HEK293 (cell line): ENCODE data around the gene SRI.

ENCODE experiments used
- CTCF ChIA-PET: fragments of 350-600 bp; formaldehyde crosslinking; extraction: SDS; loops from one replicate; lab custom pipeline; 2021; ENCODE audit warnings: antibody characterized with exemption; lab: Yijun Ruan, JAX
- POLR2A ChIA-PET: fragments of 300-600 bp; formaldehyde crosslinking; extraction: SDS; loops from one replicate; lab custom pipeline; 2020; ENCODE audit warnings: antibody characterized with exemption, inconsistent platforms; lab: Yijun Ruan, JAX
- H3K27ac ChIP-seq: fragments of 200-500 bp; sonication (Bioruptor generic); 2 replicates; pipeline ENCODE4 v1.5.1; 2014; ENCODE audit warnings: low read depth, low read length, control low read depth, inconsistent platforms; ENCODE audit errors: extremely low read depth
- H3K36me3 ChIP-seq, 2 experiments: fragments of 200-500 bp in 1 of 2; sonication (Bioruptor generic) in 1 of 2; 1 replicate in 1 of 2; 2 replicates in 1 of 2; pipeline ENCODE4 v1.5.1; 2014 to 2017; ENCODE audit warnings: inconsistent platforms in 2 of 2, low read length in 2 of 2; ENCODE audit not compliant: control insufficient read depth in 2 of 2, insufficient read depth in 1 of 2
- H3K4me1 ChIP-seq: fragments of 200-500 bp; sonication (Bioruptor generic); 2 replicates; pipeline ENCODE4 v1.5.1; 2014; ENCODE audit warnings: mild to moderate bottlenecking, low read length, inconsistent platforms; ENCODE audit not compliant: control insufficient read depth, insufficient read depth
- H3K4me3 ChIP-seq: 2 replicates; pipeline ENCODE4 v1.5.1; 2011; ENCODE audit warnings: low read depth, mild to moderate bottlenecking, control low read depth, low read length, moderate library complexity
- H3K9me3 ChIP-seq: fragments of 200-500 bp; sonication (Bioruptor generic); 2 replicates; pipeline ENCODE4 v1.5.1; 2014; ENCODE audit warnings: low read depth, low read length, inconsistent platforms; ENCODE audit not compliant: control insufficient read depth, insufficient read depth
- HIC1 ChIP-seq: fragments of 450-650 bp; formaldehyde crosslinking; IDR thresholded peaks from 2 replicates; pipeline ENCODE4 v1.5.1; 2016; ENCODE audit warnings: missing biosample characterization, missing genetic modification characterization
- KLF1 ChIP-seq: fragments of 450-650 bp; formaldehyde crosslinking; IDR thresholded peaks from 2 replicates; pipeline ENCODE4 v1.5.1; 2016; ENCODE audit warnings: missing biosample characterization, missing genetic modification characterization
- KLF8 ChIP-seq: fragments of 450-650 bp; formaldehyde crosslinking; IDR thresholded peaks from 2 replicates; pipeline ENCODE4 v1.5.1; 2016; ENCODE audit warnings: missing biosample characterization, missing genetic modification characterization
- KLF9 ChIP-seq: fragments of 450-650 bp; formaldehyde crosslinking; IDR thresholded peaks from 2 replicates; pipeline ENCODE4 v1.5.1; 2016; ENCODE audit warnings: missing biosample characterization, missing genetic modification characterization, low read depth
- MZF1 ChIP-seq: fragments of 450-650 bp; formaldehyde crosslinking; IDR thresholded peaks from 2 replicates; pipeline ENCODE4 v1.5.1; 2017; ENCODE audit warnings: missing biosample characterization, missing genetic modification characterization, borderline replicate concordance
- ZBTB10 ChIP-seq: fragments of 450-650 bp; formaldehyde crosslinking; IDR thresholded peaks from 2 replicates; pipeline ENCODE4 v1.5.1; 2016; ENCODE audit warnings: missing biosample characterization, missing genetic modification characterization
- ZBTB8A ChIP-seq: fragments of 450-650 bp; formaldehyde crosslinking; IDR thresholded peaks from 2 replicates; pipeline ENCODE4 v1.5.1; 2016; ENCODE audit warnings: missing biosample characterization, missing genetic modification characterization
- ZNF112 ChIP-seq: fragments of 450-650 bp; formaldehyde crosslinking; IDR thresholded peaks from 2 replicates; pipeline ENCODE4 v1.5.0; 2017; ENCODE audit warnings: missing biosample characterization, missing genetic modification characterization
- ZNF18 ChIP-seq: fragments of 450-650 bp; formaldehyde crosslinking; IDR thresholded peaks from 2 replicates; pipeline ENCODE4 v1.5.1; 2016; ENCODE audit warnings: missing biosample characterization, missing genetic modification characterization
- ZNF2 ChIP-seq: fragments of 450-650 bp; formaldehyde crosslinking; IDR thresholded peaks from 2 replicates; pipeline ENCODE4 v1.5.1; 2016; ENCODE audit warnings: missing biosample characterization, missing genetic modification characterization
- ZNF280C ChIP-seq: fragments of 450-650 bp; formaldehyde crosslinking; IDR thresholded peaks from 2 replicates; pipeline ENCODE4 v1.5.1; 2016; ENCODE audit warnings: missing biosample characterization, missing genetic modification characterization
- ZNF341 ChIP-seq: fragments of 450-650 bp; formaldehyde crosslinking; IDR thresholded peaks from 2 replicates; pipeline ENCODE4; 2016; ENCODE audit warnings: low read depth, missing biosample characterization, missing genetic modification characterization
- ZNF350 ChIP-seq: fragments of 450-650 bp; formaldehyde crosslinking; IDR thresholded peaks from 2 replicates; pipeline ENCODE4 v1.5.0; 2017; ENCODE audit warnings: missing biosample characterization, mild to moderate bottlenecking, missing genetic modification characterization
- ZNF426 ChIP-seq: fragments of 450-650 bp; formaldehyde crosslinking; IDR thresholded peaks from 2 replicates; pipeline ENCODE4 v1.5.1; 2017; ENCODE audit warnings: missing biosample characterization, missing genetic modification characterization, mild to moderate bottlenecking, inconsistent platforms, moderate library complexity
- ZNF473 ChIP-seq: fragments of 450-650 bp; formaldehyde crosslinking; IDR thresholded peaks from 2 replicates; pipeline ENCODE4 v1.5.1; 2017; ENCODE audit warnings: missing biosample characterization, missing genetic modification characterization
- ZNF600 ChIP-seq: fragments of 450-650 bp; formaldehyde crosslinking; IDR thresholded peaks from 2 replicates; pipeline ENCODE4 v1.5.1; 2016; ENCODE audit warnings: missing biosample characterization, missing genetic modification characterization
- ZNF654 ChIP-seq: fragments of 450-650 bp; formaldehyde crosslinking; IDR thresholded peaks from 2 replicates; pipeline ENCODE4 v1.5.1; 2016; ENCODE audit warnings: low read depth, missing biosample characterization, missing genetic modification characterization
- ZNF660 ChIP-seq: fragments of 450-650 bp; IDR thresholded peaks from 2 replicates; pipeline ENCODE4 v1.5.1; 2018; ENCODE audit warnings: missing biosample characterization, mild to moderate bottlenecking, missing genetic modification characterization
- ZNF768 ChIP-seq: fragments of 450-650 bp; formaldehyde crosslinking; IDR thresholded peaks from 2 replicates; pipeline ENCODE4 v1.5.1; 2018; ENCODE audit warnings: missing biosample characterization, mild to moderate bottlenecking, missing genetic modification characterization
- ZNF777 ChIP-seq: fragments of 450-650 bp; formaldehyde crosslinking; IDR thresholded peaks from 2 replicates; pipeline ENCODE4 v1.5.1; 2017; ENCODE audit warnings: missing biosample characterization, missing genetic modification characterization, borderline replicate concordance
- ZNF791 ChIP-seq: fragments of 450-650 bp; formaldehyde crosslinking; IDR thresholded peaks from 2 replicates; pipeline ENCODE4 v1.5.1; 2016; ENCODE audit warnings: missing biosample characterization, missing genetic modification characterization
- ZSCAN18 ChIP-seq: fragments of 450-650 bp; formaldehyde crosslinking; IDR thresholded peaks from 2 replicates; pipeline ENCODE4 v1.5.1; 2016; ENCODE audit warnings: missing biosample characterization, missing genetic modification characterization

SRI gene

GRCh38 chr7:88218836-88219605, 817 bp downstream of the SRI start (continued):
- peak; percentile 96 for TF ChIP-seq ZBTB8A (tag by site-specific recombination)
- TF ChIP-seq ZBTB10 (tag by site-specific recombination), result no peak
- 0 out of 2 replicates have a peak, but pooled peaks have one; percentile 22 for TF ChIP-seq ZNF660
- peak; percentile 53 for TF ChIP-seq ZNF341 (tag by site-specific recombination)
- TF ChIP-seq, all 188 proteins: peak for 14

- CTCF ChIA-PET, result interaction anchor here (1.0 to 1.2 kb wide), 2 partner anchors 11 to 25 kb away, joined by 3 read pairs; no protein-coding TSS in a partner anchor
- Histone ChIP-seq H3K27ac (no peak overlapping the region), H3K9me3 (no peaks in the 10 kb centered on the region), H3K4me1 (0 out of 2 replicates have a peak, but pooled peaks cover 5% of the 10 kb centered on the region), H3K36me3 (peaks cover 20 to 37% of the 10 kb centered on the region in 2 experiments), H3K4me3 (peak overlapping the region; percentile 98)
- TF ChIP-seq ZNF654 (tag by site-specific recombination) (no peak), ZSCAN18 (tag by site-specific recombination) (no peak), KLF9 (tag by site-specific recombination) (no peak), ZNF350 (no peak), KLF8 (no peak), KLF1 (tag by site-specific recombination) (no peak), HIC1 (no peak), MZF1 (no peak), ZNF791 (tag by site-specific recombination) (no peak), ZNF768 (no peak)
- POLR2A ChIA-PET, result no interaction called here
Measured at GRCh38 chr7:88218429-88218745, 1.5 kb downstream of the SRI start.

- Histone ChIP-seq H3K4me3 (peak overlapping the region; percentile 98), H3K4me1 (0 out of 2 replicates have a peak, but pooled peaks cover 5% of the 10 kb centered on the region), H3K36me3 (peaks cover 20 to 42% of the 10 kb centered on the region in 2 experiments), H3K9me3 (no peaks in the 10 kb centered on the region), H3K27ac (no peak overlapping the region)
- POLR2A ChIA-PET, result no interaction called here
- CTCF ChIA-PET, result interaction anchor here (1.0 to 1.2 kb wide), 2 partner anchors 11 to 25 kb away, joined by 3 read pairs; no protein-coding TSS in a partner anchor
- TF ChIP-seq ZNF280C (tag by site-specific recombination), result no peak
- TF ChIP-seq ZNF426 (tag by site-specific recombination), result no peak
- TF ChIP-seq ZNF777, result no peak
- TF ChIP-seq ZNF600 (tag by site-specific recombination), result no peak
- no peak for TF ChIP-seq ZNF112
- no peak for TF ChIP-seq ZNF473 (tag by site-specific recombination)
- no peak for TF ChIP-seq ZNF2 (tag by site-specific recombination)
- no peak for TF ChIP-seq ZNF18 (tag by site-specific recombination)
Measured at GRCh38 chr7:88217675-88218428, 2.0 kb downstream of the SRI start.
